K562 (cell line): ENCODE measurements around the gene ZSWIM6. TPM values are rescaled to one million over a fixed set of nuclear protein-coding genes. Genes with fewer than 3 reads are reported as not detected.

Experiments used
- ATAC-seq: fragments of 200-7000 bp; cut with Tn5 transposase; 3 replicates; pipeline ENCODE4 v1.9.1; 2020; ENCODE audit warnings: moderate library complexity
- BruUV-seq: library from RNA; stranded (reverse); fragments of 400-500 nt; replicated peaks from 2 replicates; lab custom pipeline; 2021; lab: Mats Ljungman, UMichigan
- CTCF ChIA-PET: fragments of 300-600 bp; formaldehyde crosslinking; extraction: SDS; loops from one replicate; lab custom pipeline; 2021; ENCODE audit warnings: low intra/inter-chr PET ratio; lab: Yijun Ruan, JAX
- POLR2A ChIA-PET: fragments of 300-600, 350-650 bp; sonication (Branson Sonifier 250); formaldehyde crosslinking; extraction: SDS; loops from one replicate; lab custom pipeline; 2021; ENCODE audit warnings: antibody characterized with exemption, inconsistent platforms; lab: Yijun Ruan, JAX
- DNase-seq, 4 experiments: peaks; one replicate each; pipeline versions ENCODE4 v3.0.0 to v3.0.0-alpha.2; 2011 to 2018; ENCODE audit warnings: low spot score in 3 of 4, mixed read lengths in 3 of 4; ENCODE audit errors: extremely low read depth in 1 of 4
- FAIRE-seq: peaks from 2 replicates; lab custom pipeline; 2011; peaks lifted over from hg19 to GRCh38; lab: Jason Lieb, UNC
- H2AFZ ChIP-seq: 2 replicates; pipeline ENCODE4 v1.6.0; 2011; ENCODE audit warnings: low read depth, low read length, control low read depth, inconsistent platforms
- H3K27ac ChIP-seq: fragments of 200-600 bp; 3 replicates; pipeline ENCODE4 v1.8.0; 2011; ENCODE audit warnings: low read depth, mild to moderate bottlenecking, control low read depth, inconsistent platforms, low read length, moderate library complexity, mixed read lengths; ENCODE audit errors: extremely low read depth
- H3K27me3 ChIP-seq, 2 experiments: fragments of 300-600 bp in 1 of 2; 2 replicates in 1 of 2; 3 replicates in 1 of 2; pipeline versions ENCODE4 v1.6.0 to v1.8.0; 2011; ENCODE audit warnings: inconsistent platforms in 2 of 2, low read length in 2 of 2, mild to moderate bottlenecking in 1 of 2, mixed read lengths in 1 of 2, moderate library complexity in 1 of 2; ENCODE audit not compliant: control insufficient read depth in 2 of 2, insufficient read depth in 2 of 2
- H3K36me3 ChIP-seq: fragments of 300-600 bp; 3 replicates; pipeline ENCODE4 v1.8.0; 2011; ENCODE audit warnings: mild to moderate bottlenecking, low read length, inconsistent platforms; ENCODE audit not compliant: control insufficient read depth, insufficient read depth
- H3K4me1 ChIP-seq, 2 experiments: fragments of 200-600 bp in 1 of 2; replicated peaks in 1 of 2; 2 replicates in 1 of 2; 3 replicates in 1 of 2; pipeline versions ENCODE4 v1.5.1 to v1.8.0; 2011; ENCODE audit warnings: inconsistent platforms in 2 of 2, low read length in 2 of 2, mild to moderate bottlenecking in 1 of 2, mixed read lengths in 1 of 2, moderate library complexity in 1 of 2; ENCODE audit not compliant: control insufficient read depth in 2 of 2, insufficient read depth in 2 of 2
- H3K4me2 ChIP-seq: 2 replicates; pipeline ENCODE4 v1.6.1; 2011; ENCODE audit warnings: low read length, control low read depth, inconsistent platforms, mixed read lengths; ENCODE audit not compliant: insufficient read depth
- H3K4me3 ChIP-seq: fragments of 200-600 bp; sonication (generic), shearing (Covaris generic); 2 replicates; pipeline ENCODE4 v1.5.1; 2016; ENCODE audit warnings: control low read depth, inconsistent platforms
- H3K79me2 ChIP-seq: fragments of 200-600 bp; 3 replicates; pipeline ENCODE4 v1.8.0; 2011; ENCODE audit warnings: low read length, inconsistent platforms; ENCODE audit not compliant: control insufficient read depth, insufficient read depth
- H3K9ac ChIP-seq, 2 experiments: 2 replicates each; pipeline versions ENCODE4 v1.6.0 to v1.6.1; 2011; ENCODE audit warnings: low read depth in 2 of 2, low read length in 2 of 2, control low read depth in 1 of 2, inconsistent platforms in 1 of 2, mild to moderate bottlenecking in 1 of 2, mixed read lengths in 1 of 2; ENCODE audit not compliant: insufficient read depth in 1 of 2
- H3K9me1 ChIP-seq: one replicate; pipeline ENCODE4 v1.6.0; 2011; ENCODE audit warnings: inconsistent platforms, mild to moderate bottlenecking, low read length, moderate library complexity; ENCODE audit not compliant: control insufficient read depth, insufficient read depth
- H3K9me3 ChIP-seq: replicated peaks from 2 replicates; pipeline ENCODE4 v1.5.1; 2011; ENCODE audit warnings: low read depth, low read length, inconsistent platforms; ENCODE audit not compliant: control insufficient read depth, insufficient read depth
- H4K20me1 ChIP-seq: replicated peaks from 2 replicates; pipeline ENCODE4 v1.6.1; 2011; ENCODE audit warnings: low read length, inconsistent platforms, mixed read lengths; ENCODE audit not compliant: control insufficient read depth, insufficient read depth
- DACH1 ChIP-seq: fragments of 450-650 bp; IDR thresholded peaks from 2 replicates; pipeline ENCODE4 v1.6.1; 2018; ENCODE audit not compliant: partially characterized antibody
- DLX4 ChIP-seq: fragments of 250-450 bp; sonication (Bioruptor Pico); IDR thresholded peaks from 2 replicates; pipeline ENCODE4 v1.6.1; 2021; ENCODE audit warnings: mild to moderate bottlenecking
- FOXK2 ChIP-seq, 2 experiments: fragments of 450-650 bp; IDR thresholded peaks in 1 of 2; conservative IDR thresholded peaks in 1 of 2; 2 replicates each; pipeline ENCODE4 v1.6.1; 2016; ENCODE audit warnings: low read depth in 2 of 2, mild to moderate bottlenecking in 1 of 2
- FOXP1 ChIP-seq: sonication (generic); formaldehyde crosslinking; IDR thresholded peaks from 2 replicates; pipeline ENCODE4 v1.8.0; 2022; ENCODE audit warnings: mild to moderate bottlenecking, missing genetic modification reagents
- MCM3 ChIP-seq: fragments of 450-650 bp; IDR thresholded peaks from 2 replicates; pipeline ENCODE4 v1.6.1; 2016
- MED1 ChIP-seq: sonication (generic); formaldehyde crosslinking; IDR thresholded peaks from 2 replicates; pipeline ENCODE4 v1.8.1; 2023; ENCODE audit warnings: missing genetic modification reagents, borderline replicate concordance
- PREB ChIP-seq: sonication (generic); formaldehyde crosslinking; IDR thresholded peaks from 2 replicates; pipeline ENCODE4 v1.8.1; 2023; ENCODE audit warnings: mild to moderate bottlenecking, missing genetic modification reagents
- SMARCA5 ChIP-seq: fragments of 450-650 bp; IDR thresholded peaks from 2 replicates; pipeline ENCODE4 v1.6.1; 2016
- ZFP30 ChIP-seq: fragments of 250-450 bp; sonication (Bioruptor Pico); IDR thresholded peaks from 2 replicates; pipeline ENCODE4 v1.8.0; 2022; ENCODE audit warnings: moderate library complexity, mild to moderate bottlenecking, inconsistent platforms, borderline replicate concordance
- ZNF232 ChIP-seq: sonication (generic); formaldehyde crosslinking; IDR thresholded peaks from 2 replicates; pipeline ENCODE4 v1.8.0; 2022; ENCODE audit warnings: mild to moderate bottlenecking, missing genetic modification reagents
- ZNF511 ChIP-seq: sonication (generic); formaldehyde crosslinking; IDR thresholded peaks from 2 replicates; pipeline ENCODE4 v1.8.0; 2022; ENCODE audit warnings: mild to moderate bottlenecking, missing genetic modification reagents
- ZNF57 ChIP-seq: fragments of 450-650 bp; formaldehyde crosslinking; IDR thresholded peaks from 2 replicates; pipeline ENCODE4 v1.4.0; 2020; ENCODE audit warnings: mild to moderate bottlenecking, moderate library complexity
- ZNF644 ChIP-seq: fragments of 200-800 bp; sonication (Bioruptor generic); IDR thresholded peaks from 2 replicates; pipeline ENCODE4 v1.6.1; 2016; ENCODE audit warnings: low read depth, missing genetic modification characterization, missing compliant biosample characterization
- WGBS: fragments of 100-300 bp; shearing (Covaris generic); methylation state at CpG from one replicate; pipeline ENCODE4 v1.1.6; 2016; ENCODE audit warnings: low coverage, mixed read lengths; ENCODE audit not compliant: insufficient coverage; ENCODE audit errors: missing lambda C conversion rate; 5-methylcytosine and 5-hydroxymethylcytosine counted together
- in situ Hi-C: fragments of 300-500 bp; cut with MboI; formaldehyde crosslinking; loops from 4 replicates; pipeline ENCODE4 v1.15.0; 2018; ENCODE audit warnings: inconsistent platforms, mixed read lengths
- intact Hi-C: fragments of 100-400 bp; cut with micrococcal nuclease; formaldehyde crosslinking; loops from 2 replicates; pipeline ENCODE4 v1.14.2; 2022
- polyA plus RNA-seq, 8 experiments: library from polyadenylated mRNA; depleted of rRNA in 4 of 8; stranded (reverse) in 5 of 8; unstranded in 3 of 8; fragments of >200 nt; fragmentation: Nextera tagmentation in 2 of 8; fragmentation: Illumina TruSeq in 1 of 8; extraction: Ambion mirVana in 2 of 8; extraction: Trizol in 1 of 8; gene quantifications; 2 replicates each; pipeline versions ENCODE4 v1.2.1 to v1.2.3, GENCODE V29; 2011 to 2014; ENCODE audit warnings: inconsistent platforms in 1 of 8, missing spikeins in 1 of 8
- total RNA-seq, 7 experiments: library from RNA; depleted of rRNA in 6 of 7; stranded (reverse); fragments of >200 nt in 6 of 7; fragmentation: Illumina TruSeq in 2 of 7; extraction: Trizol in 2 of 7; gene quantifications; 2 replicates each; pipeline versions ENCODE4 v1.2.1 to v1.2.3, GENCODE V29; 2011 to 2021; ENCODE audit warnings: low replicate concordance in 1 of 7
- TF ChIP-seq, protein P1 (sequence below): sonication (generic); formaldehyde crosslinking; IDR thresholded peaks from 2 replicates; pipeline ENCODE4 v1.8.1; 2023; ENCODE audit warnings: mild to moderate bottlenecking, missing genetic modification reagents

ZSWIM6 gene
- total and polyA plus RNA-seq, 9 of the 15 experiments (the other 6 are each of a cell fraction or from before 2014, with no cell fraction given) = 0.81 to 3.2 (median 2.0) TPM

GRCh38 chr5:61423487-61424145 lies 91.6 kb downstream of the ZSWIM6 start:
- ChIA-PET POLR2A (no interaction called here), CTCF (no interaction called here)
- H3K4me3 ChIP-seq = no peak overlapping the region
- H2AFZ ChIP-seq = no peak overlapping the region
- H3K36me3 ChIP-seq = no peaks in the 10 kb centered on the region
- no peaks in the 10 kb centered on the region for H3K9me1 ChIP-seq
- H3K27ac ChIP-seq = no peak overlapping the region
- H3K79me2 ChIP-seq = no peaks in the 10 kb centered on the region
- H3K4me2 ChIP-seq = no peak overlapping the region
- BruUV-seq = no TSS peak
- no peaks in the 10 kb centered on the region; a peak in 1 of 5 replicates for H3K4me1 ChIP-seq
- DNase-seq = no peak
- H3K9ac ChIP-seq = no peak overlapping the region
- no peaks in the 10 kb centered on the region; a peak in 1 of 5 replicates for H3K27me3 ChIP-seq
- TF ChIP-seq MCM3 (no peak), ZFP30 (CRISPR knock-in tag) (no peak), ZNF644 (no peak), PREB (CRISPR knock-in tag) (no peak), FOXK2 (conservative IDR thresholded peaks at IDR 0.05 in 1 of 2, IDR thresholded peaks at IDR 0.05 in 1 of 2; ENCODE audit: low read depth in 2 of 2) (no peak), MED1 (CRISPR knock-in tag) (no peak), SMARCA5 (no peak), DLX4 (no peak), DACH1 (no peak), ZNF511 (CRISPR knock-in tag) (no peak), ZNF57 (CRISPR knock-in tag) (no peak), ZNF232 (CRISPR knock-in tag) (no peak), FOXP1 (CRISPR knock-in tag) (no peak)
- TF ChIP-seq, protein P1, sequence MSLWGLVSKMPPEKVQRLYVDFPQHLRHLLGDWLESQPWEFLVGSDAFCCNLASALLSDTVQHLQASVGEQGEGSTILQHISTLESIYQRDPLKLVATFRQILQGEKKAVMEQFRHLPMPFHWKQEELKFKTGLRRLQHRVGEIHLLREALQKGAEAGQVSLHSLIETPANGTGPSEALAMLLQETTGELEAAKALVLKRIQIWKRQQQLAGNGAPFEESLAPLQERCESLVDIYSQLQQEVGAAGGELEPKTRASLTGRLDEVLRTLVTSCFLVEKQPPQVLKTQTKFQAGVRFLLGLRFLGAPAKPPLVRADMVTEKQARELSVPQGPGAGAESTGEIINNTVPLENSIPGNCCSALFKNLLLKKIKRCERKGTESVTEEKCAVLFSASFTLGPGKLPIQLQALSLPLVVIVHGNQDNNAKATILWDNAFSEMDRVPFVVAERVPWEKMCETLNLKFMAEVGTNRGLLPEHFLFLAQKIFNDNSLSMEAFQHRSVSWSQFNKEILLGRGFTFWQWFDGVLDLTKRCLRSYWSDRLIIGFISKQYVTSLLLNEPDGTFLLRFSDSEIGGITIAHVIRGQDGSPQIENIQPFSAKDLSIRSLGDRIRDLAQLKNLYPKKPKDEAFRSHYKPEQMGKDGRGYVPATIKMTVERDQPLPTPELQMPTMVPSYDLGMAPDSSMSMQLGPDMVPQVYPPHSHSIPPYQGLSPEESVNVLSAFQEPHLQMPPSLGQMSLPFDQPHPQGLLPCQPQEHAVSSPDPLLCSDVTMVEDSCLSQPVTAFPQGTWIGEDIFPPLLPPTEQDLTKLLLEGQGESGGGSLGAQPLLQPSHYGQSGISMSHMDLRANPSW = no peak
- ATAC-seq = no peak
- intact Hi-C loops (no loop called here), in situ Hi-C loops (no loop called here)
- 9% methylated on average over 3 of the region's 3 CpGs for WGBS
- H3K9me3 ChIP-seq = no peaks in the 10 kb centered on the region
- no peak for FAIRE-seq
- no peaks in the 10 kb centered on the region for H4K20me1 ChIP-seq
